ENCODE measurements around the gene AADACL2.

DNA sequence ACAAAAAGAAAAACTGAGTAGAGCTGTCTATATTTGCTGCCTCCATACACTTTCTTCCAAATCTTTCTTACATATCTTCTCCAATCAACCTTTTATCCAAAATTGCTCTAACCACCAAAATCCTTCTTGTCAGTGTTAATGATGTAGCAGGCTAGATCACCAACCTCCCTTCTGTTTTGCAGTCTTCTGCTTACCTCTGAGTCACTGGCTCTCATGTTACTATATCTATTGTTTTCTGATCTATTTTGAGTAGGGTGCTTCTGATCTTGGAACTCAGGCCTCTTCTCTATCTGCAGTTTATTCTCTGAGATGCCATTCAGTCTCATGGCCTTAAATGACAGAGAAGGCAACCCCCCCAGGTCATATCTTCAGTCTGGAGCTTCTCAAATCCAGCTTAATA is 53.9 kb downstream of the AADACL2 start:
- TF ChIP-seq, protein P1, sequence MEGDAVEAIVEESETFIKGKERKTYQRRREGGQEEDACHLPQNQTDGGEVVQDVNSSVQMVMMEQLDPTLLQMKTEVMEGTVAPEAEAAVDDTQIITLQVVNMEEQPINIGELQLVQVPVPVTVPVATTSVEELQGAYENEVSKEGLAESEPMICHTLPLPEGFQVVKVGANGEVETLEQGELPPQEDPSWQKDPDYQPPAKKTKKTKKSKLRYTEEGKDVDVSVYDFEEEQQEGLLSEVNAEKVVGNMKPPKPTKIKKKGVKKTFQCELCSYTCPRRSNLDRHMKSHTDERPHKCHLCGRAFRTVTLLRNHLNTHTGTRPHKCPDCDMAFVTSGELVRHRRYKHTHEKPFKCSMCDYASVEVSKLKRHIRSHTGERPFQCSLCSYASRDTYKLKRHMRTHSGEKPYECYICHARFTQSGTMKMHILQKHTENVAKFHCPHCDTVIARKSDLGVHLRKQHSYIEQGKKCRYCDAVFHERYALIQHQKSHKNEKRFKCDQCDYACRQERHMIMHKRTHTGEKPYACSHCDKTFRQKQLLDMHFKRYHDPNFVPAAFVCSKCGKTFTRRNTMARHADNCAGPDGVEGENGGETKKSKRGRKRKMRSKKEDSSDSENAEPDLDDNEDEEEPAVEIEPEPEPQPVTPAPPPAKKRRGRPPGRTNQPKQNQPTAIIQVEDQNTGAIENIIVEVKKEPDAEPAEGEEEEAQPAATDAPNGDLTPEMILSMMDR (IDR thresholded peaks at IDR 0.05), result no peak
- no peak for TF ChIP-seq POLR2A (IDR thresholded peaks at IDR 0.05)

Data from adrenal gland (tissue), 5 donors.